ENCODE data around the gene MCU.
"Not testable (repeated sequence)": the region's sequence is repeated elsewhere in the genome, so short reads cannot be mapped to it uniquely, and the experiment has no call there.

MCU gene

DNA sequence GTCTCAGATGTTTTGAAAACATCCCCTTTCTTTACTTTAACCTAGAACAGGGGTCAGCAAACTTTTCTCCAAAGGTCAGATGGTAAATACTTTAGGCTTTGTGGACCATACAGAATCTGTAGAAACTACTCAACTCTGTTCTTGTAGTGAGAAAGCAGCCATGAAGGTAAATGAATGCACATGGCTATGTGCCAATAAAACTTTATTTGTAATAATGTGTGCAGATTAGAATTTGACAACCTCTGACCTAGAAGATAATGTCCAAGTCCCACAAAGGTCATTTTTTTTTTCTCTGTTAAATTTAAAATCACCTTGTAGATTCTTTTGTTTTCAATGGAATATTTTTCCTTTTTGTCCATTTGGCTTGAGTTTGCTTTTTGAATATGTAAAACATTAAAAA, 218.8 kb downstream of the MCU start:
- no peak for DNase-seq

DNA sequence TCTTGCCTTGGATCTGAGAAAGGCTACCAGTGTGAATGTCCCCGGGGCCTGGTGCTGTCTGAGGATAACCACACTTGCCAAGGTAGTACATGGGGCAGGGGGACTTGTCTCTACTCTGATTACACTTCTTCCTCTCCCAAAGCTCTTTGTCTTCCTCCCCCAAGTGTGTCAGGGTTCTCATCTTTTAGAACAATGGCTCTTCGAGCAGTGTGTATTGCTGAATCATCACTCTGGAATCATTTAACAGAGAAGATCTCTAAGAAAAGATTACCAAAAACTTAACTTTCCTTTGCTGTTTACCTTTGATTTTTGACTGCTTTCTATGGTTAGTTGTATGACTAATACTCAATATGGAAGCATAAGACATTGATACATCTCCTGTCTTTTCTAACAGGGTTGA, 219.8 kb downstream of the MCU start:
- DNase-seq: no peak

DNA sequence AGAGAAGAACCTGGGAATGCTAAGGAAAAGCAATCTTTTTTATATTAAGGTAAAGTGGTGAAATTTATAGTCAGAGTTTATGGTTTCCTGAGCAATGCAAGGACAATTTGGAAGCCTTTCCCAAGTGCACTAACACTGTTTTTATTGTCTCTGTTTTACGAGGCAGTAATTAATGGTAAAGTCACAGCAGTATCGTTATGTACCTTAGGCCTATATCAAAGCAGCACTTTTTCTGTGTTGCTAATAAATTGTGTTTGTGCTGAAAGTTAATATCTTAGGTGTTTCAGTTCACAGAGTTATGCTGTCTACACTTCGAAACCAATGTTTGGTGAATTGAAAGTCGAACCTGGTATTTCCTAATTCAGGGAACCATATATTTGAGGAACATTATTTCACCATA, 220.8 kb downstream of the MCU start:
- no peak for DNase-seq

DNA sequence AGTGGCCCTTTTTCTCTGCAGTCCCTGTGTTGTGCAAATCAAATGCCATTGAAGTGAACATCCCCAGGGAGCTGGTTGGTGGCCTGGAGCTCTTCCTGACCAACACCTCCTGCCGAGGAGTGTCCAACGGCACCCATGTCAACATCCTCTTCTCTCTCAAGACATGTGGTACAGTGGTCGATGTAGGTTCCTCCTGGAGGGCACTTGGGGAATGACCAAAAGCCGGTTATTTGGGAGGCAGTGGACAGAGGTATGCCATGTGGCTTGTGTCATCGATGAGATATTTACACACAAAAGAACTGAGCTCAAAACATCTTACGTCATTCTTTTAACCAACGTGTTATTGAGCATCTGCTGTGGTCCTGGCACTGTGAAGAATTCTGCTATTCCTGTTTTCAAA, 221.3 kb downstream of the MCU start:
- no peak for DNase-seq

DNA sequence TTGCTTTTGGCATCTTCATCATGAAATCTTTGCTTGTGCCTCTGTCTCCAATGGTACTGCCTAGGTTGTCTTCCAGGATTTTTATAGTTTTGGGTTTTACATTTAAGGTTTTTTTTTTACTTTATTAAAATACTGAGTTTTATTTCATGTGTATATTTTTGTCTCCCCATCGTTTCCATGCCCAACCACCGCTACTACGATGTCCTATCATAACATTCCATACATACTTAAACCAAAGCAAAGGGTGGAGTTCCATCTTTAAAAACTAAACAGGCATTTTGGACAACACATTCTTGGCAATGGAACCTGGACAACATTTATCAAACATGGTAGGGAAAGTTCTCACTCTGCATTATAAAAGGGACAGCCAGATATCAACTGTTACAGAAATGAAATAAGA, 225.3 kb downstream of the MCU start:
- DNase-seq: not testable (repeated sequence)

DNA sequence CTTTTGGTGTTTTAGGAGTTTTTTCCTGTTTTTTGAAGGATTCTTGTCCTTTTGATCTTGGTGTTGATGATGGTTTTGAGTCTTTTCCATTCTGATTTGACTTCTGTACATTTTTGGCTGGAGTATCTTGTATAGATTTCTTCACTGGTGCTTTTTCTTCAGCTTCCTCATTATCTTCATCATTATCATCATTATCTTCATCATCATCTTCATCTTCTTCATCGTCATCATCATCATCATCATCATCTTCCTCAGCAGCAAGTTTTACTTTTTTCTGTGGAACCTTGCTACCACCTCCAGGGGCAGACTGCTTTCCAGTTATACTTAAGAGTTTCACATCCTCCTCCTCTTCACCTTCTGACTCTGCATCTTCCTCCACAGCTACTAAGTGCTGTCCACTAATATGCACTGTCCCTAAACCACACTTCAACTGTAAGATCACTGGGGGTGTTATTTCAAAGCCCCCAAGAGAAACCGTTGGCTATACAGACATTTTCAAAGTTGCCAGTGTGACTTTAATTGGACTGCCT, 225.9 kb downstream of the MCU start:
- DNase-seq: not testable (repeated sequence)

DNA sequence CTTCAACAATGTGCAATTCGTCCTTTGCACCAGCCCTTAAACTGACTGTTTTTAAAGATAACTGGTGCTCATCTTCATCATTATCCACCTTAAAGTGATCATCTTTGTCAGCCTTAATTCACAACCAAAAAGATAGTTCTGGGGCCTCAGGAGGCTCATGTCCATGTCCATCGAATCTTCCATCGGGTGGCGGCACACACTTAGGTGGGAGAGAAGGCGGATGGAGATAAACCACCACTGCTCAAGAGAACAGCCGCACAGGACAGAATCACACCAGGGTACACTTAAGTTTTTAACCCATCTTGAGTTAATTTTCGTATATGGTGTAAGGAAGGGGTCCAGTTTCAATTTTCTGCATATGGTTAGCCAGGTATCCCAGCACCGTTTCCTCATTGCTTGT, 226.4 kb downstream of the MCU start:
- DNase-seq: no peak

DNA sequence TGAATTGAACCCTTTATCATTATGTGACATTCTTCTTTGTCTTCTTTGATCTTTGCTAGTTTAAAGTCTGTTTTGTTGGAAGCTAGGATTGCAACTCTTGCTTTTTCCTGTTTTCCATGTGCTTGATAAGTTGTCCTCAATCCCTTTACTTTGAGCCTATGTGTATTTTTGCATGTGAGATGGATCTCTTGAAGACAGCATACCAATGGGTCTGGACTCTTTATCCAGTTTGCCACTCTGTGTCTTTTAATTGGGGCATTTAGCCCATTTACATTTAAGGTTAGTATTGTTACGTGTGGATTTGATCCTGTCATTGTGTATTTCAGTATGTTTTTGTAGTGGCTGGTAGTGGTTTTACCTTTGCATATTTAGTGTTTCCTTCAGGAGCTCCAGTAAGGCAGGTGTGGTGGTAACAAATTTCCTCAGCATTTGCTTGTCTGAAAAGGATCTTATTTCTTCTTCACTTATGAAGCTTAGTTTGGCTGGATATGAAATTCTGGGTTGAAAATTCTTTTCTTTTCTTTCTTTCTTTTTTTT, 229.3 kb downstream of the MCU start:
- DNase-seq: not testable (repeated sequence)

DNA sequence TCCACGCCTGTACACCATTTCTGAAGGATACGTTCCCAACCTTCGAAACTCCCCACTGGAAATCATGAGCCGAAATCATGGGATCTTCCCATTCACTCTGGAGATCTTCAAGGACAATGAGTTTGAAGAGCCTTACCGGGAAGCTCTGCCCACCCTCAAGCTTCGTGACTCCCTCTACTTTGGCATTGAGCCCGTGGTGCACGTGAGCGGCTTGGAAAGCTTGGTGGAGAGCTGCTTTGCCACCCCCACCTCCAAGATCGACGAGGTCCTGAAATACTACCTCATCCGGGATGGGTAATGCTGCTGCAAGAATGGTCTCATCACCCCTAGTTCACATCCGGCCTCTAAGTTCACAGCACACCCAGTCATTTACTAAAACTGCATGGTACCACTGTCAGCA, 232.4 kb downstream of the MCU start:
- DNase-seq: no peak

DNA sequence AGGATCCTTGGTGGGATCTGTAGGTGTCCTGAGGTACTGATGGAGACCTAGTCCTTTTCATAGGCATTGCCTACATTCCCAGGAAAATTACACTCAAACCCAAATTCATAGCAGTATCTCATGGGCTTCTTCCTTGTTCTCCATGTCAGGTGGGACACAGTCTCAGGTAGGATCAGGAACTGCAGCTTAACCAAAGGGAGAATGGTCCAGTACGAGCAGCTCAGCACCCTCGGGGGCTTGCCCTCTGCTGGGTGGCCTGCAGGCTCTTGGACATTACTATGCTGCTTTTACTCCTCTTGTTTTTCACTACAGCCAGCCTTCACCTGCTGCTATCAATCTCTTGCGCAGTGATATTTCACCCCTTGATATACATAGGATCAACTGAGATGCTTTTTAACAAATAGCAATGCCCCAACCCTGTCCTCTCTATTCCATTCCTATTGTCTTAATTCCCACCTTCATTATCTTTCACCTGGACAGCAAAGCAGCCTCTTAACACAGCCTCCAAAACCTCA, 234.1 kb downstream of the MCU start:
- DNase-seq: no peak

DNA sequence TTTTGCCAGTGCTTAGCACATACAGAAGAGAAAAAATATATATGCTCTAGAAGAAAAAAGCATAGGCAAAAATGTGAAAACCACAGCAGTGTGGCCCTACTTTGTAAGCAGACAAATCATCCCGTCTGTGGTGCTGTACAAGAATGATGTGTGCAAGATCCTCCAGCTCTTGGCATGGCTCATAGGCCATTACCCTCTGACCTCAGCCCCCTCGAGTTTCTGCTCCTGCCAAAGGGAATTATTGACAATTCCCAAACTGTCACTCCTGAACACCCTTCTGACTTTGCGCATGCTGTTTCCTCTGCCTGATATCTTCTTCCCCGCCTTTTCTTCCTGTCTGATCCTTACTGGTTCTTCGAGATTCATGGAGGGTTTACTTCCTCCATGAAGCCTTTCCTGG, 235.5 kb downstream of the MCU start:
- no peak for DNase-seq

DNA sequence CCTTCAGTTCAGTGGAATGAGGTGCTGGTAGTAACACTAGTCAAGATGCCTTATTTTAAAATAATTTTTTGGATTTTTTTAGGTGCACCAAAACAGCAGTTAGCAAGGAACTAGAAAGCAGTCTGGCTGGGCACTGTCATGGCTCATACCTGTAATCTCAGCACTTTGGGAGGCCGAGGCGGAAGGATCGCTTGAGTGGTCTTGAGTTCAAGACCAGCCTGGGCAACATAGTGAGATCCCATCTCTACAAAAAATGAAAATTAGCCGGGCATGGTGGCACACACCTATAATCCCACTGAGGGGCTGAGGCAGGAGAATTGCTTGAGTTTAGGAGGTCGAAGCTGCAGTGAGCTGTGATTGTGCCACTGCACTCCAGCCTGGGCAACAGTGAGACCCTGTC, 236.9 kb downstream of the MCU start:
- no peak for DNase-seq

DNA sequence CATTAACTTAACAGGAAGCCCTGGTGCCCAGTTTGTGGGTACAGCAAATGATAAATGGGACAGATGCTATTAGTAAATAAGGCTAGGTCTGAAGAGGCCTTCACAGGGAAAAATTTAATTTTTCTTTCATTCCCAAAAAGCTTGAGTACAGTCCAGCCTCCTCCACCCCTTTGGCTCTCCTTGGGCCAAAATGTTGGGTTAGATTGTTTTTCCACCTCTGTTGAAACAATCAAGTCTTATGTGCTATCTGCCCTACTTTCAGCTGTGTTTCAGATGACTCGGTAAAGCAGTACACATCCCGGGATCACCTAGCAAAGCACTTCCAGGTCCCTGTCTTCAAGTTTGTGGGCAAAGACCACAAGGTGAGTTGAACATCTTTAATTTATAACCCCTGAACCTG, 238.3 kb downstream of the MCU start:
- no peak for DNase-seq

DNA sequence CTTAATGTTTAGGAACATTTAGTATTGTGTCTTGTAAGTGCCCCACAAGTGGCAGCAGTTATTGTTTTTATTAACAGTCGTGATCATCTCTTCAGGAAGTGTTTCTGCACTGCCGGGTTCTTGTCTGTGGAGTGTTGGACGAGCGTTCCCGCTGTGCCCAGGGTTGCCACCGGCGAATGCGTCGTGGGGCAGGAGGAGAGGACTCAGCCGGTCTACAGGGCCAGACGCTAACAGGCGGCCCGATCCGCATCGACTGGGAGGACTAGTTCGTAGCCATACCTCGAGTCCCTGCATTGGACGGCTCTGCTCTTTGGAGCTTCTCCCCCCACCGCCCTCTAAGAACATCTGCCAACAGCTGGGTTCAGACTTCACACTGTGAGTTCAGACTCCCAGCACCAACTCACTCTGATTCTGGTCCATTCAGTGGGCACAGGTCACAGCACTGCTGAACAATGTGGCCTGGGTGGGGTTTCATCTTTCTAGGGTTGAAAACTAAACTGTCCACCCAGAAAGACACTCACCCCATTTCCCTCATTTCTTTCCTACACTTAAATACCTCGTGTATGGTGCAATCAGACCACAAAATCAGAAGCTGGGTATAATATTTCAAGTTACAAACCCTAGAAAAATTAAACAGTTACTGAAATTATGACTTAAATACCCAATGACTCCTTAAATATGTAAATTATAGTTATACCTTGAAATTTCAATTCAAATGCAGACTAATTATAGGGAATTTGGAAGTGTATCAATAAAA, 240.5 kb downstream of the MCU start:
- no peak for DNase-seq

DNA sequence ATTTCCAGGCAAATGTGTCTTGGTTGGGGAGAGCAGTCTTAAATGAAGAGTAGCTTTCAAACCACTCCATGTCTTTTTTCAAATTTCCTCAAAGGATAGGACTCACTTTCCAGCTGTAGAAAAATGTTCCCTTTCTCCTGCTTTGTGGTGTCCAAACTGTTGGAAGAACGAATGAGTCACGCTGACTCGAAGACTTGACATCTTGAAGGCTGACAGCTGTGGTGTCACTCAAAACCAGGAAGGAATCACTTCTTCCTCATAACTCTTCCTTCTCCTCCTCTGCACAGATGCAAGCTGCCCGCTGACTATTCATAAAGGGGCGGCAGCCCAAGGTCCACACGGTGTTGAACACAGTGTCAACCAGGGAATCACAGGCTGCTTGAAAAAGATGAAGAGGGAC, 243.4 kb downstream of the MCU start:
- no peak for DNase-seq

Measured in AML-193 (cell line).